CD4-positive, alpha-beta T cell treated with Interleukin-15 for 4 hours (primary cell): ENCODE measurements around the gene PHLDB3.
A peak's percentile ranks its signal among the peaks of the same experiment; 100 is the strongest.

Experiments used
- DNase-seq: peaks from one replicate; pipeline ENCODE4 v3.0.0-alpha.2; 2020; ENCODE audit warnings: low spot score

Gene PHLDB3

DNA sequence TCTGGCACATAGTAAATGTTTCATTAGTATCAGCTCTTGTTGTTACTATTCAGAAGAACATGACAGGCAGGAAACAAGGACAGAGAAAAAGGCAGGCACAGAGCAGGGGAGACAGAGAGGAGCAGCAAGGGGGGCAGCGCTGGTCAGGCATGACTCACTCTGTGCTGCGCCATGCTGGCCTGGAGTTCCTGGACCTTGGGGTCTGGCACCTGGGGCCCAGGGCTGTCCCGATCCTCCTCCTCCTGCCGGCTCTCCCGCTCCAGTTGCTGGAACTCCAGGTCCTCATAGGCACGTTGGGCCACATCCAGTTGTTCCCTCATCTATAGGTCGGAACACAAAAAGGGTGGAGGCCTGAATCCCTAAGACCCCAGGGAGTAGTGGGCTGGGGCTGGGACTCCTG, 7.6 kb downstream of the PHLDB3 start:
- DNase-seq = no peak

DNA sequence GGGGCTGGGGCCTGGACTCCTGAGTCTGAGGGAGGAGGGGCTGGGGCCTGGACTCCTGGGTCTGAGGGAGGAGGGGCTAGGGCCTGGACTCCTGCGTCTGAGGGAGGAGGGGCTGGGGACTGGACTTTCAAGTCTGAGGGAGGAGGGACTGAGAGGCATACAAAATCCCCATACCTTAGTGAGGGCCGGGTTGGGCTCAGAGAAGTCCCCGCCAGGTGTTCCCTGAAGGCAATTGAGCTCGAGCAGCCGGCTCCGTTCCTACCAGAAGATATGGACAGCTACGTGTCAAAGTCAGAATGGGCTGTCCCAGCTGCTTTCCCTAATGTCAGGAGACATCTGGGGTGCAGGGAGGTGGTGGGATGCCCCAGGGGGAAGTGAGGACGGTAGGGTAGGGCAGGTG, 9.5 kb downstream of the PHLDB3 start:
- DNase-seq = no peak

DNA sequence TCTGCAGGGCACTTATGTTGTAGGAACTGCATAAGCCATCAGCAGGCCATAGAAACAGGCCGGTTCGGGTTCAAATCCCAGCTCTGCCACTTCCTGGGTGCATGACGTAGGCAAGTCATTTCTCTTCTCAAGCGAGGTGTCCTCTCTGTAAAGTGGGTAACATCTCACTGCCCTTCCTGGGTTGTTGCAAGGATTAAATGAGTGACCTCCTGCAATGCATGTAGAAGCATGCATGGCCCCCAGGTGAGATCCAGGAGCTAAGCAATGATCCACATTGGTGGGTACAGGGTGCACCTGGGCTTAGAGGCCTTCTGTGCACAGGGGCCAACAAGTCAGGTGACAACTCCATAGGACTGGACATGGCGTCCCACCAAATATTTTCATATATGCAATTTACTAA, 13.8 kb downstream of the PHLDB3 start:
- DNase-seq = no peak

DNA sequence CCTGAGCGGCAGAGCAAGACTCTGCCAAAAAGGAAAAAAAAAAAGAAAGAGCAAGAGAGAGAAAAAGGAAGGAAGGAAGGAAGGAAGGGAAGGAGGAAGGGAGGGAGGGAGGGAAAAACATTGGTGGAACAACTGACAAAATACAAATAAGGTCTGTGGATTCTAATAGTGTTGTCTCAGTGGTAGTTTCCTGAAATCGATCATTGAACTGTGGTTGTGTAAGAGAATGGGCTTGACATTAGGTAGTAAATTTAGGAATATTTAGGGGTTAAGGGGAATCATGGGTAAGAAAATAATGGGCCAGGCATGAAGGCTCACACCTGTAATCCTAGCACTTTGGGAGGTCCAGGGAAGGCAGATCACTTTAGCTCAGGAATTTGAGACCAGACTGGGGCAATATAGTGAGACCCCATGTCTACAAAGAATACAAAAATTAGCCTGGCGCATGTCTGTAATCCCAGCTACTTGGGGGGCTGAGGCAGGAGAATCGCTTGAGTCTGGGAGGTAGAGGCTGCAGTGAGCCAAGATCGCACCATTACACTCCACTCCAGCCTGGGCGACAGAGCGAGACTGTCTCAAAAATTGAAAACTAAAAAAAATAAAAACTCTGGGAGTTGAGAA, 14.5 kb downstream of the PHLDB3 start:
- DNase-seq = no peak

DNA sequence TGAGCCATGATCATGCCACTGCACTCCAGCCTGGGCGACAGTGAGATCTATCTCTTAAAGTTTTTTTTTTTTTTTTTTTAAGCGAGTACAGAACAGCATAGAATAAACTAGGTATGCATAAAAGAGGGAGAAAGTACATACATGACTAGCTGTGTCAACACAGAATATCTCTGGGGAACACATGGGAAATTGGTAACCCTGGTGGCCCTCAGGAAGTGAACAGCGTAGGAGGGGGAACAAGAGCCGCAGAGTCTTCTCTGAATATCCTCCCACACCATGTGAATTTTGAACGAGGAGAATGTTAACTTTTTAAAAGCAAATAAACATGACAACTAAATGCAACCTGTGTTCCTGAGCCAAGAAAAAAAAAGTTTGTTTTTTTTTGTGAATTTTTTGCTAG, 15.2 kb downstream of the PHLDB3 start:
- no peak for DNase-seq

DNA sequence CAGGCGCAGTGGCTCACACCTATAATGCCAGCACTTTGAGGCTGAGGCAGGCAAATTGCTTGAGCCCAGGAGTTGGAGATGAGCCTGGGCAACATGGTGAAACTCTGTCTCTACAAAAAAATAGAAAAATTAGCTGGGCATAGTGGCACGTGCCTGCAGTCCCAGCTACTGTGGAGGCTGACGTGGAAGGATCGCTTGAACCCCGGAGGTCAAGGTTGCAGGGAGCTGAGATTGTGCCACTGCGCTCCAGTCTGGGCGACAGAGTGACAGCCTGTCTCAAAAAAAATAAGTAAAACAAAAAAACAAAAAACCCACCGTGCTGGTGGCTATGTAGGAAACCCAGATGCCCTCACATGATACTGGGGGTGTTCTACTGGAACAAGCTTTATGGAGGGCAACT, 16.4 kb downstream of the PHLDB3 start:
- no peak for DNase-seq

DNA sequence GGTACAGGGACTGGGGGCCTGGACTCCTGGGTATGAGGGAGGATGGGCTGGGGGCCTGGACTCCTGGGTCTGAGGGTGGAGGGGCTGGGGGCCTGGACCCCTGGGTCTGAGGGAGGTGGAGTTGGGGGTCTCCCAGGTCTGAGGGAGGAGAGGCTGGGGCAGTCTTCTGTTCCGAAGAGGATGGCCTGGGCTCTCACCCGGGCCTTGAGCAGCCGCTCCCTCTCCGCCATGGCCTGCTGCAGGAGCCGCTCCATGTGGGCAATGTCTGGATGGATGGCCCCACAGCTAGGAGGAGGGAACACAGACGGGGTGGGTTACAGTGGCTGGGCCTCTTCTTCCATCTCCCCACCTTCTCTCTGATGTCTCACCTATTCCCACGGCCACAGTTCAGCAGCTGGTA, 18.1 kb downstream of the PHLDB3 start:
- DNase-seq = no peak

DNA sequence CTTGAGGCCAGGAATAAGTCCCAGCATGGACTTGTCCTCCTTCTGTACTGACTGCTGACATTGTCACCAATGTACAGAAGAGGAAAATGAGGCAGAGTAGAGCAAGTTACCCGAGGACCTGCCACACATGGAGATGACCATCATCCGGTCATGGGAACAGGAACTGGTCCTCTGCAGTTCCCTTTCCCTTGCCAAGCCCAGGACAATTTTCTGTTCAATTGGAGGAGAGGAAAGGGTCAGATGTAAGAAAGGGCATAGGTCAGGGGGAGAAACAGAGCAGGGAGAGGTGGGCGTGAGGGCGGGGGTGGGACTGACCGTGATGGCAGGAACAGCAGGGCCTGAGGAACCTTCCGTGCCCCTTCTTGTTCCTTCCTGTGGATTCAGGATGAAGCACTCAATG, 18.6 kb downstream of the PHLDB3 start:
- no peak for DNase-seq

DNA sequence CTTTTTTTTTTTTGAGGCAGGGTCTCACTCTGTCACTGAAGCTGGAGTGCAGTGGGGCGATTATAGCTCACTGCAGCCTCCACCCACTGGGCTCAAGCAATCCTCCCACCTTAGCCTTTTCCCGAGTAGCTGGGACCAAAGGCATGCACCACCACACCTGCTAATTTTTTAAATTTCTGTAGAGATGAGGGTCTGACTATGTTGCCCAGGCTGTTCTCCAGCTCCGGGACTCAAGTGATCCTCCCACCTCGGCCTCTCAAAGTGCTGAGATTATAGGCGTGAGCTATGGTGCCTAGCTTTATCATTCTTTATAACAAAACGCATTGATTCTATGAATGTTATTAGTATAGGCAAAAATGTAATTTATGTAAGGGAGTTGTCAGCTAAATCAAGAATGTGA, 21.3 kb downstream of the PHLDB3 start:
- DNase-seq = no peak

DNA sequence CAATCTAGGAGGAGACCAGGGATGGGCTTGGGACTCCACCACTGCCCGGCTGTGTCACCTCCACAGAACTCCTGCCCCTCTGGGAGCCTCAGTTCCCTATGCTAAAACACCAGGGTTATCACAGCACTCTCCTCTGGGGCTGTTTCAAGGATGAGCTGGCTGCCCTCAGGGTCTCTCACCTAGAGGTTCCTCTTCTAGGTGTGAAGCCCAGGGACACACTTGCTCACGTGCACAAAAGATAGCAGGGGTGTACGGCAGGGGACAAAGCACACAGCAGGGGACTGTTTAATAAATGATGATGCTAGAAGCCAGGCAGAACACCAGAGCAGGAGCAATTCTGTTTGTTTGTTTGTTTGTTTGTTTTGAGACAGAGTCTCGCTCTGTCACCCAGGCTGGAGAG, 22.4 kb downstream of the PHLDB3 start:
- DNase-seq = no peak

DNA sequence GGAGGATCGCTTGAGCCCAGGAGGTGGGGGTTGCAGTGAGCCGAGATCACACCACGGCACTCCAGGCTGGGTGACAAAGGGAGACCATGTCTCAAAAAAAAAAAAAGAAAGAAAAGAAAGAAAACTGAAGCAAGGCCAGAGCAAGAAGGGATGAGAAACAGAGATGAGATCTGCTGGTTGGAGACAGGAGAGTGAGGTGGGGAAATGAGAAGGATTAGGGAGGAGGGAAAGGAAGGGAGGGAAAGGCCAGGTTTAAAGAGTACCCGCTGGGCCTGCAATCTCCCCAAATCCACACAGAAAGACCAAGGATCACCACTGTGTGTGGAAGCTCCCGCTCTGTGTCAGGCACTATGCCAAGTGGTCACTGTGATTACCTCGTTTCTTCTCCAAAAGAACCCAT, 22.8 kb downstream of the PHLDB3 start:
- DNase-seq = no peak

DNA sequence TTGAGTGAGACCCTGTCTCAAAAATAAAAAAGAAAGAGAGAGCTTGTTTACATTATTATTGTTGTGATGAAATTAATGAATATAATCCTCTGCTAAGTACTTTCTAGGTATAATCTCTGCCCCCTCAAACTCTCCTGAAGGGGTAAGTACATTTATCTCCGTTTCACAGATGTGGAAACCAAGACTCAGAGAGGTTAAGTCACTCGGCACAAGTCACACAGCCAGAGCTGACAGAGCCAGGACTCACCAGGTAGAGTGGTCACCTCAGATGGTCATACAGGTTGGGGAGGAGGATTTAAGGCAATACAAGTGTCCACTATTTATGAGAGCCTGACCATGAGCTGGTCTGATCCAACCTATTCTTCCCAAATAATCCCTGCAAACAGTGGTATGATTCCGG, 24.0 kb downstream of the PHLDB3 start:
- DNase-seq = no peak

DNA sequence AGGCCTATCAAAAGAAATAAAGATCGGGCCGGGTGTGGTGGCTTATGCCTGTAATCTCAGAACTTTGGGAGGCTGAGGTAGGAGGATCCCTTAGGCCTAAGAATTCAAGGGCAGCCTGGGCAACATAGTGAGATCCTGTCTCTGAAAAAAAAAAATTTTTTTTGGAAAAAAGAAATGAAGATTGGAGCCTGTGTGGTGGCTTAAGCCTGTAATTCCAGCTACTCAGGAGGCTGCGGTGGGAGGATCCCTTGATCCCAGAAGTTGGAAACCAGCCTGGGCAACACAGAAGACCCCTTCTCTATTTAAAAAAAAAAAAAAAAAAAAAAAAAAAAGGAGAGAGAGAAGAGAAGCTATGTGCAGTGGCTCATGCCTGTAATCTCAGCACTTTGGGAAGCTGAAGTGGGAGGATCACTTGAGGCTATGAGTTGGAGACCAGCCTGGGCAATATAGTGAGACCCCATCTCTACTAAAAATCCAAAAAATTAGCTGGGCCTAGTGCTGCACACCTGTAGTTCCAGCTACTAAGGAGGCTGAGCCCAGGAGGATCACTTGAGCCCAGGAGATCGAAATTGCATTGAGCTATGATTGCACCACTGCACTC, 24.5 kb downstream of the PHLDB3 start:
- no peak for DNase-seq

DNA sequence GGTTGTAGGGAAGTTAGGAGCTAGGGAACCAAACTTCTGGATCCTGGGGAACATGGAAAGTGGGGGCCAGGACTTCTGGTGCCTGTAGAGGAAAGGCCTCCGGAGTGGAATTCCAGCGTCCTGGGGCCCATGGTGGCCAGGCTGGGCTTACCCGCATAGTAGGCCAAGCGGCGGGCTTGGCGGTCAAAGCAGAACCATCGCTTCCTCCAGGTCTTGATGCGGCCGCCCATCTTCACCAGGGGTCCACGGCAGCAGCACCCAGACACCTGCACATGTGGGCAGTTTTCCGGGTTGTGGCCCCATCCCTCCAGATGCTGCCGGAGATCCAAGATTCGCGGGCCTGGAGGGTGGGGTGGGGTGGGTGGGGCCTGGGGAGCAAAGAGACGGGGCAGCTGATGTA, 25.3 kb downstream of the PHLDB3 start:
- DNase-seq = no peak

DNA sequence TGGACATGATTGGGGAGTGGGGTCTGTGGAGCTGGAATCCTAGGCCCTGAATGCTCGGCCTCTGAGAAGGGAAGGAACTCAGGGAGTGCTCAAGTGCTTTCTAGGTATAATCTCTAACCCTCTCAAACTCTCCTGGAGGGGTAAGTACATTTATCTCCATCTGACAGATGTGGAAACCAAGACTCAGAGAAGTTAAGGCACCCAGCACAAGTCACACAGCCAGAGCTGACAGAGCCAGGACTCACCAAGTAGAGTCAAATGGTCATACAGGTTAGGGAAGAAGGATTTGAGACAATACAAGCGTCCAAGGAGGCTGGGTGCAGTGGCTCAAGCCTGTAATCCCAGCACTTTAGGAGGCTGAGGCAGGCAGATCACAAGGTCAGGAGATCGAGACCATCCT, 26.2 kb downstream of the PHLDB3 start:
- no peak for DNase-seq

DNA sequence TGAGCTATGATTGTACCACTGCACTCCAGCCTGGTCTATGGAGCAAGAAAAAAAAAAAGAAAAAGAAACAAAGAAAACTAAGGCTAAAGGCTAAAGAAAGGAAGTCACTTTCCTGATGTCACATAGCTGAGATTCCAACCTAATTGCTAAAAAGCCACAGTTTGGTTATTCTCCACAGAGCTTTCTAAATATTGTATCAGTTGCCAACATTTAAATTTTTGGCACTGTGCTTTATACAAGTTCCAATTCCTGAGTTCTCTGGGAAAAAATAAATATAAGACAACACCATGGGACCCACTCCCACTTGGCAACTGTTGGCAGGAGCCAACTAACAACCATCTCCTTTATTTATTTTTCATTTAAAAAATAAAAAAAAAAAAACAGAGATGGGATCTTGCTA, 27.9 kb downstream of the PHLDB3 start:
- no peak for DNase-seq

DNA sequence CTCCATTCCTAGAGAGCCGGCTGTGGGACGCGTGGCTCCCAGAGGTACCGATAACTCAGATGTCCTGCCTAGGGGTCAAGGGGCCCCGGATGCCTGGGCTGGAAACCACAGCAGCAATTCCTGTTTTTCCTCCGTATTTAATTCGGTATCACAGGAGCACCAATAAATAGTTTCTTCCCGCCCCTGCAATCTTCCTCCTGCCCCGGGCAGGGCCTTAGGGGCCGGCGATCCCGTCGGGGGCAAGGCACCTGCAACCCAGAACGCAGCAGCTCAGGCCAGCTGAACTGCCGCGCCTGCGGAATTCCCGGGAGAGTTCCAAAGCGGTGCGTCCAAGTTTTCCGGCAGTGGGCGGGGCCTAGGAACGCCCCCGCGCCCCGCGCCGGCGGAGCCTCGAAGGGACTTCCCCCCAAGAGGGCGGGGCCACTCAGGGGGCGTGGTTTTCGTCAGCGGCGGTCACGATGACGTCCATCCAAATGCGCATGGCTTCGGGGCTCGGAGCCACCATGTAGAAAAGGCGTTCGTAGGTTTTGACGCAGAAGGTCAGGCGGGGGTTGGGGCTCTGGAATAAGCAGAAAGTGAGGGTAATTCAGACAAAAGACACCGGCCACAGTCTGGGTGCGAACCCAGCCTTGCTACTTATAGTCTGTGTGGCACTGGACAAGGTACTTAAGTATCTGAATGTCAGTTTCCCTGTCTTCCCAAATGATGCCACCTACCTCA, 29.4 kb downstream of the PHLDB3 start:
- peak; percentile 92 for DNase-seq

DNA sequence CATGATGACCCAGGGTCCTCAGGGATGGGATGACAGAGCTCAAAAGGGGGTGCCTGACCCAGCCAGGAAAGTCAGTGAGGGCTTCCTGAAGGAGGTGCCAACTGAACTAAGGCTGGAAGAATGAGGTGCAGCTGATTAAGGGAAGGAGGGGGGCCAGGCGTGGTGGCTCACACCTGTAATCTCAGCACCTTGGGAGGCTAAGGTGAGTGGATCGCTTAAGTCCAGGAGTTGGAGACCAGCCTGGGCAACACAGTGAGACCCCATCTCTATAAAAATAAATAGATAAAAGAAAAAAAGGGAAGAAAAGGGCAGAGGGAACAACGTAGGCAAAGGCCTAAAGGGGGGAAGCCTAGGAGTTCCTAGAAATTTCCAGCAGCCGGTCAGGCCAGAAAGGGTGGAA, 30.1 kb downstream of the PHLDB3 start:
- no peak for DNase-seq

DNA sequence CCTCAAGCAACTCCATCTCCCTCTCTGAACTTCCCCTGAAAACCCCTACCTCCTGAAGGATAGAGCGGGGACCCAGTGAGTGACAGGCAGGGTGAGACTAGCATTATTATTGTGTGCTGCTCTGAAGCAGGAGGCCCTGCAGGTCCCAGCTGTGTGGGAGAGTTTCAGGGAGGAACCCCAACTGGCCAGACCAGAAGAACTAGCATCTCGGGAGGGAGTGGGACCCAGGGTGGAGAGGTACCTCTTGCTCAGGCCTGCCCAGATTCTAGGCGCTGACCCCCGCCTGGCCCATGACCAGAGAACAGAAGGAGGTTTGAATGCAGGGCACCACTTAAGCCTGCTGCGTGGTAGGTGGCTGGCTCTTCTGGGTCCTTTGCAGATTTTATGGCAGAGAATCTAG, 33.5 kb downstream of the PHLDB3 start:
- DNase-seq = no peak

DNA sequence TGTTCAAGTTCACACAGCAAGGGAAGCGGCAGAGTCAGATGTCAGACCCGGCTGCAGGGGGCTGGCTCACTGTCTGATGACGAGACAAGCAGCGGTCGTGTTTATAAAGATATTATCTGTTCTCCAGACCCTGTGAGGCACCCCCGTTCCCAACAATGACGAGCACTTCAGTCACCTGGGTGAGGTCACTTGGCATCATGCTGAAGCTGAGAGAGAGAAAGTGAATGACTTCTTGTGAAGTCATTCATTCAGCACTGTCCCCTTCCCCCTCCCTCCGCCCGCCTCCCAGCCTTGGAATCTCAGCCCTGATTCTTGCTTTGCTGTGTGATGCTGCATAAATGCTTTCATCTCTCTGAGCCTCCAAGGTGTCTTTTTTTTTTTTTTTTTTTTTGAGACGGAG, 34.3 kb downstream of the PHLDB3 start:
- peak; percentile 27 for DNase-seq

DNA sequence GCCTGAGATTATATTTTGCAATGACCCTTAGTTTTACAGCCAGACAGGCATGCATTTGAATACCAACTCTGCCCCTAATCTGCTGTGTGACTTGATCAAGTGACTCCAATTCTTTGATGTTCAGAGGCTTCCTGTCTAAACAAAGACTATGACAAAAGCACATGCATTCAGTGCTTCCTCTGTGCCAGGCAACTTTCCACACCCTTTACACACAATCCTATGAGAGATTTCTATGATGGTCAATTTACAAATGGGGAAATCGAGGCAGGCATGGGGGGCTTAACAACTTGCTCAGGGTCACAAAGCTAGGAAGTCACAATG, 35.4 kb downstream of the PHLDB3 start:
- peak; percentile 45 for DNase-seq

DNA sequence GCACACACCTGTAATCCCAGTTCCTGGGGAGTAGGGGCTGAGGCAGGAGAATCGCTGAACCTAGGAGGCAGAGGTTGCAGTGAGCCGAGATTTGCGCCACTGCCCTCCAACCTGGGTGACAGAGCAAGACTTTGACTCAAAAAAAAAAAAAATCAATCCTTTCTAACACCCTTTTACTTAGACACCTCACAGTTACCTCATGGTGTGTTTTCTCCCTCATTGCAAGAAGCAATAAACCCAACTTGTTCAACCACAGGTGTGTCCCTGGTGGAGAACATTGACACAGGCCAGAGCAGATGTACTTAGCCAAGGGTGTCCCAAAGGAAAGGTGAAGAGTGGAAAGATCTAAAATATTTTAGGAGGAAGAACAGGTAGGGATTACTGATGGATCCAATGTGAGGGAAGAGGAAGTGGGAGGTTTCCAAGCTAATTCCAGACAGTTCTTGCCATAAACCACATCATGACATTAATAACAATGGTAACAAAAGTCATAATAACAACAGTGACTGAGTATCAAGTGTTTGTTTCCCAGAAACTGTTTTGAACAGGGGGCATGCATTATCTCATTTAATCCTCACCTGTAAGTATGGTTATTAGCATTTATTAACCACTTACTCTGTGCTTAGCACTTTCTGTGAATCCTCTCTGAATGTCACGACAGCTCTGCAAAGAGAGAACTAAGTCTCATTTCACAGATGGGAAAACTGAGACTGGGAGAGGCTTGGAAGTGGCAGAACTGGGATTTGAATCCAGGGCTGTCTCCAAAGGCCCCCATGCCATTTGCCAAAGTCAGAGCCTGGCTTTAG, 36.0 kb downstream of the PHLDB3 start:
- no peak for DNase-seq

DNA sequence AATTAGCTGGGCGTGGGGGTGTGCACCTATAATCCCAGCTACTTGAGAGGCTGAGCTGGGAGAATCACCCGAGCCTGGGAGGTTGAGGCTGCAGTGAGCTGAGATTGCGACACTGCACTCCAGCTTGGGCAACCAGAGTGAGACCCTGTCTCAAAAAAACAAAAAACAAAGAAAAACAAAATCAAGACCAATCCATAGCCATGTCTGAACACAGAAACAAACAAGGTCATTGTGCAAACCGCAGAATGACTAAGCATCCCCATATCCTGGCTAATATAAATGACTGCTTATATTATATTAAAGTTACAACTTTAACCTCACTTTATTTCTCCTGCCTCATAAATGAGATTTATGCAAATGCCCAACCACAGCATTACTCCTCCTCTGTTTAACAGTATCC, 36.8 kb downstream of the PHLDB3 start:
- no peak for DNase-seq
